ENCODE results near the gene ATP2B3.

Gene ATP2B3

GRCh38 chrX:153476666-153477363 is 40.6 kb upstream of the ATP2B3 start:
- no peaks in the 10 kb centered on the region for H3K9me3 ChIP-seq (ENCODE audit: control insufficient read depth, low read length)
- peak overlapping the region; percentile 41 for H3K27ac ChIP-seq (ENCODE audit: low read depth, low read length, severe bottlenecking)
- no CpG with 5 or more reads among the region's 16 CpGs for WGBS, 2 experiments (ENCODE audit: insufficient coverage in 2 of 2)
- no peaks in the 10 kb centered on the region for H3K36me3 ChIP-seq (ENCODE audit: control insufficient read depth, insufficient read depth, low read length)
- H3K4me3 ChIP-seq (ENCODE audit: extremely low read depth, insufficient read depth, low read length, poor library complexity, severe bottlenecking): no peak overlapping the region
- peaks cover 9% of the 10 kb centered on the region for H3K4me1 ChIP-seq (ENCODE audit: control insufficient read depth, insufficient read depth, low read length, poor library complexity, severe bottlenecking)

GRCh38 chrX:153477364-153477857 is 40.0 kb upstream of the ATP2B3 start:
- no peak overlapping the region for H3K4me3 ChIP-seq (ENCODE audit: extremely low read depth, insufficient read depth, low read length, poor library complexity, severe bottlenecking)
- H3K36me3 ChIP-seq (ENCODE audit: control insufficient read depth, insufficient read depth, low read length): no peaks in the 10 kb centered on the region
- peaks cover 9% of the 10 kb centered on the region for H3K4me1 ChIP-seq (ENCODE audit: control insufficient read depth, insufficient read depth, low read length, poor library complexity, severe bottlenecking)
- no peak overlapping the region for H3K27ac ChIP-seq (ENCODE audit: low read depth, low read length, severe bottlenecking)
- H3K9me3 ChIP-seq (ENCODE audit: control insufficient read depth, low read length): no peaks in the 10 kb centered on the region
- 79 to 83% methylated on average over 2 to 9 of the region's 11 CpGs for WGBS, 2 experiments (ENCODE audit: insufficient coverage in 2 of 2)

GRCh38 chrX:153477901-153478300 is 39.5 kb upstream of the ATP2B3 start:
- peaks cover 9% of the 10 kb centered on the region for H3K4me1 ChIP-seq (ENCODE audit: control insufficient read depth, insufficient read depth, low read length, poor library complexity, severe bottlenecking)
- H3K27ac ChIP-seq (ENCODE audit: low read depth, low read length, severe bottlenecking): no peak overlapping the region
- H3K36me3 ChIP-seq (ENCODE audit: control insufficient read depth, insufficient read depth, low read length): no peaks in the 10 kb centered on the region
- H3K4me3 ChIP-seq (ENCODE audit: extremely low read depth, insufficient read depth, low read length, poor library complexity, severe bottlenecking): no peak overlapping the region
- no peaks in the 10 kb centered on the region for H3K9me3 ChIP-seq (ENCODE audit: control insufficient read depth, low read length)
- WGBS, 2 experiments (ENCODE audit: insufficient coverage in 2 of 2): 85% methylated on average over 5 of the region's 9 CpGs; no CpG with 5 or more reads in 1 of the 2 experiments

GRCh38 chrX:153478746-153479145 is 38.7 kb upstream of the ATP2B3 start:
- H3K9me3 ChIP-seq (ENCODE audit: control insufficient read depth, low read length): no peaks in the 10 kb centered on the region
- peaks cover 9% of the 10 kb centered on the region for H3K4me1 ChIP-seq (ENCODE audit: control insufficient read depth, insufficient read depth, low read length, poor library complexity, severe bottlenecking)
- no peak overlapping the region for H3K27ac ChIP-seq (ENCODE audit: low read depth, low read length, severe bottlenecking)
- no peaks in the 10 kb centered on the region for H3K36me3 ChIP-seq (ENCODE audit: control insufficient read depth, insufficient read depth, low read length)
- WGBS, 2 experiments (ENCODE audit: insufficient coverage in 2 of 2): 80 to 100% methylated on average over 3 of the region's 16 CpGs
- no peak overlapping the region for H3K4me3 ChIP-seq (ENCODE audit: extremely low read depth, insufficient read depth, low read length, poor library complexity, severe bottlenecking)

GRCh38 chrX:153481043-153481442 is 36.4 kb upstream of the ATP2B3 start:
- WGBS, 2 experiments (ENCODE audit: insufficient coverage in 2 of 2): 79 to 97% methylated on average over 3 to 7 of the region's 13 CpGs
- Histone ChIP-seq H3K9me3 (ENCODE audit: control insufficient read depth, low read length) (no peaks in the 10 kb centered on the region), H3K4me3 (ENCODE audit: extremely low read depth, insufficient read depth, low read length, poor library complexity, severe bottlenecking) (no peak overlapping the region), H3K27ac (ENCODE audit: low read depth, low read length, severe bottlenecking) (no peak overlapping the region), H3K4me1 (ENCODE audit: control insufficient read depth, insufficient read depth, low read length, poor library complexity, severe bottlenecking) (peaks cover 9% of the 10 kb centered on the region), H3K36me3 (ENCODE audit: control insufficient read depth, insufficient read depth, low read length) (no peaks in the 10 kb centered on the region)

- 88 to 89% methylated on average over 4 to 13 of the region's 23 CpGs for WGBS, 2 experiments (ENCODE audit: insufficient coverage in 2 of 2)
Observed at GRCh38 chrX:153482376-153483015, 34.9 kb upstream of the ATP2B3 start.

GRCh38 chrX:153485396-153486080 is 31.9 kb upstream of the ATP2B3 start:
- Histone ChIP-seq H3K36me3 (ENCODE audit: control insufficient read depth, insufficient read depth, low read length) (no peaks in the 10 kb centered on the region), H3K9me3 (ENCODE audit: control insufficient read depth, low read length) (no peaks in the 10 kb centered on the region), H3K27ac (ENCODE audit: low read depth, low read length, severe bottlenecking) (no peak overlapping the region), H3K4me1 (ENCODE audit: control insufficient read depth, insufficient read depth, low read length, poor library complexity, severe bottlenecking) (peaks cover 9% of the 10 kb centered on the region), H3K4me3 (ENCODE audit: extremely low read depth, insufficient read depth, low read length, poor library complexity, severe bottlenecking) (no peak overlapping the region)
- WGBS, 2 experiments (ENCODE audit: insufficient coverage in 2 of 2): 83 to 91% methylated on average over 6 to 21 of the region's 30 CpGs

More at GRCh38 chrX:153482376-153483015, 34.9 kb upstream of the ATP2B3 start:
- Histone ChIP-seq H3K4me1 (ENCODE audit: control insufficient read depth, insufficient read depth, low read length, poor library complexity, severe bottlenecking) (peaks cover 5% of the 10 kb centered on the region), H3K4me3 (ENCODE audit: extremely low read depth, insufficient read depth, low read length, poor library complexity, severe bottlenecking) (no peak overlapping the region), H3K36me3 (ENCODE audit: control insufficient read depth, insufficient read depth, low read length) (no peaks in the 10 kb centered on the region), H3K27ac (ENCODE audit: low read depth, low read length, severe bottlenecking) (no peak overlapping the region), H3K9me3 (ENCODE audit: control insufficient read depth, low read length) (no peaks in the 10 kb centered on the region)

- whole genome bisulfite sequencing, 2 experiments (ENCODE audit: insufficient coverage in 2 of 2): 80 to 94% methylated on average over 3 of the region's 10 CpGs
- Histone ChIP-seq H3K4me1 (ENCODE audit: control insufficient read depth, insufficient read depth, low read length, poor library complexity, severe bottlenecking) (peaks cover 15% of the 10 kb centered on the region), H3K27ac (ENCODE audit: low read depth, low read length, severe bottlenecking) (no peak overlapping the region), H3K36me3 (ENCODE audit: control insufficient read depth, insufficient read depth, low read length) (no peaks in the 10 kb centered on the region), H3K4me3 (ENCODE audit: extremely low read depth, insufficient read depth, low read length, poor library complexity, severe bottlenecking) (no peak overlapping the region), H3K9me3 (ENCODE audit: control insufficient read depth, low read length) (no peaks in the 10 kb centered on the region)
Observed at GRCh38 chrX:153486171-153486570, 31.3 kb upstream of the ATP2B3 start.

GRCh38 chrX:153487590-153488071 is 29.8 kb upstream of the ATP2B3 start:
- Histone ChIP-seq H3K36me3 (ENCODE audit: control insufficient read depth, insufficient read depth, low read length) (no peaks in the 10 kb centered on the region), H3K4me3 (ENCODE audit: extremely low read depth, insufficient read depth, low read length, poor library complexity, severe bottlenecking) (no peak overlapping the region), H3K4me1 (ENCODE audit: control insufficient read depth, insufficient read depth, low read length, poor library complexity, severe bottlenecking) (peaks cover 28% of the 10 kb centered on the region), H3K27ac (ENCODE audit: low read depth, low read length, severe bottlenecking) (no peak overlapping the region), H3K9me3 (ENCODE audit: control insufficient read depth, low read length) (no peaks in the 10 kb centered on the region)
- WGBS, 2 experiments (ENCODE audit: insufficient coverage in 2 of 2): 95 to 98% methylated on average over 6 to 8 of the region's 11 CpGs

- Histone ChIP-seq H3K4me1 (ENCODE audit: control insufficient read depth, insufficient read depth, low read length, poor library complexity, severe bottlenecking) (peaks cover 35% of the 10 kb centered on the region), H3K9me3 (ENCODE audit: control insufficient read depth, low read length) (no peaks in the 10 kb centered on the region), H3K36me3 (ENCODE audit: control insufficient read depth, insufficient read depth, low read length) (no peaks in the 10 kb centered on the region), H3K4me3 (ENCODE audit: extremely low read depth, insufficient read depth, low read length, poor library complexity, severe bottlenecking) (no peak overlapping the region), H3K27ac (ENCODE audit: low read depth, low read length, severe bottlenecking) (peak overlapping the region; percentile 53)
- 20 to 53% methylated on average over 1 to 6 of the region's 27 CpGs for WGBS, 2 experiments (ENCODE audit: insufficient coverage in 2 of 2)
Observed at GRCh38 chrX:153488231-153488914, 29.1 kb upstream of the ATP2B3 start.
